PC-9 (cell line): ENCODE measurements around the gene ASB8. TPM values are rescaled to one million over a fixed set of nuclear protein-coding genes. Genes with fewer than 3 reads are reported as not detected.

ENCODE experiments used
- BruUV-seq: library from RNA; stranded (reverse); fragments of 400-500 nt; replicated peaks from 2 replicates; lab custom pipeline; 2021; lab: Mats Ljungman, UMichigan
- CTCF ChIA-PET: fragments of 300-600 bp; sonication (Branson Sonifier 250); formaldehyde crosslinking; loops from one replicate; lab custom pipeline; 2022; ENCODE audit warnings: antibody characterized with exemption; lab: Charles Lee
- POLR2A ChIA-PET: fragments of 300-600 bp; sonication (Branson Sonifier 250); formaldehyde crosslinking; loops from one replicate; lab custom pipeline; 2022; ENCODE audit warnings: antibody characterized with exemption; ENCODE audit not compliant: unreplicated experiment; lab: Charles Lee
- DNase-seq, 2 experiments: peaks; one replicate each; pipeline versions ENCODE4 v3.0.0 to v3.0.0-alpha.2; 2015 to 2022; ENCODE audit warnings: mixed read lengths in 1 of 2
- H2AFZ ChIP-seq: fragments of 200-600 bp; sonication (generic); 2 replicates; pipeline ENCODE4 v1.8.1; 2017; ENCODE audit warnings: antibody characterized with exemption
- H3F3A ChIP-seq: fragments of 200-600 bp; sonication (generic); 2 replicates; pipeline ENCODE4 v1.8.1; 2017; ENCODE audit warnings: antibody characterized with exemption, mild to moderate bottlenecking, low read depth; ENCODE audit not compliant: insufficient read depth
- H3K27ac ChIP-seq: fragments of 200-600 bp; sonication (generic); 2 replicates; pipeline ENCODE4 v1.6.1; 2016; ENCODE audit warnings: mixed run types
- H3K27me3 ChIP-seq: fragments of 200-600 bp; sonication (generic); 2 replicates; pipeline ENCODE4 v1.6.1; 2016; ENCODE audit warnings: low read depth, mixed run types; ENCODE audit not compliant: insufficient read depth
- H3K36me3 ChIP-seq: fragments of 200-600 bp; sonication (generic); 2 replicates; pipeline ENCODE4 v1.6.1; 2016; ENCODE audit warnings: low read depth, mixed run types
- H3K4me1 ChIP-seq: fragments of 200-600 bp; sonication (generic); replicated peaks from 2 replicates; pipeline ENCODE4 v1.6.1; 2016; ENCODE audit warnings: mixed run types; ENCODE audit not compliant: insufficient read depth
- H3K4me2 ChIP-seq: fragments of 200-600 bp; sonication (generic); 2 replicates; pipeline ENCODE4 v1.6.1; 2017; ENCODE audit warnings: mixed run types
- H3K4me3 ChIP-seq: fragments of 200-600 bp; sonication (generic); 2 replicates; pipeline ENCODE4 v1.6.1; 2016; ENCODE audit warnings: mixed run types
- H3K79me2 ChIP-seq: fragments of 200-600 bp; sonication (generic); 2 replicates; pipeline ENCODE4 v1.6.1; 2017; ENCODE audit warnings: low read depth, mixed run types
- H3K9me2 ChIP-seq: fragments of 200-600 bp; sonication (generic); 2 replicates; pipeline ENCODE4 v1.8.1; 2017; ENCODE audit warnings: mild to moderate bottlenecking; ENCODE audit not compliant: insufficient read depth
- H3K9me3 ChIP-seq: fragments of 200-600 bp; sonication (generic); 2 replicates; pipeline ENCODE4 v1.8.1; 2016; ENCODE audit warnings: low read depth; ENCODE audit not compliant: insufficient read depth
- H4K20me1 ChIP-seq: fragments of 200-600 bp; sonication (generic); 2 replicates; pipeline ENCODE4 v1.8.1; 2017; ENCODE audit not compliant: insufficient read depth
- EZH2 ChIP-seq: fragments of 200-600 bp; sonication (generic); IDR thresholded peaks from 2 replicates; pipeline ENCODE4 v1.8.0; 2017; ENCODE audit warnings: antibody characterized with exemption, low read depth
- intact Hi-C: fragments of 100-400 bp; cut with micrococcal nuclease; formaldehyde crosslinking; loops from one replicate; pipeline ENCODE4 v1.10.0; 2022; ENCODE audit not compliant: unreplicated experiment
- total RNA-seq: library from RNA; stranded (reverse); gene quantifications from 2 replicates; pipeline ENCODE4 v1.2.3, GENCODE V29; 2021
- TF ChIP-seq, protein P1 (sequence below): fragments of 200-600 bp; sonication (generic); conservative IDR thresholded peaks from 2 replicates; pipeline ENCODE4 v1.6.1; 2017; ENCODE audit warnings: mixed run types, antibody characterized with exemption, mild to moderate bottlenecking, moderate library complexity

ASB8 gene
- total RNA-seq, 1 experiment from 2014 or later, result 25.1 TPM

GRCh38 chr12:48123169-48123568 lies 34.1 kb downstream of the ASB8 start:
- BruUV-seq, result no TSS peak
- H3K4me2 ChIP-seq, result no peak overlapping the region
- CTCF ChIA-PET, result interaction anchor here (0.5 kb wide), 1 partner anchor 50 kb away, joined by 6 read pairs; no protein-coding TSS in a partner anchor

GRCh38 chr12:48122065-48122834 lies 35.1 kb downstream of the ASB8 start:
- Histone ChIP-seq H3K9me2 (no peaks in the 10 kb centered on the region), H3K4me2 (no peak overlapping the region), H3K79me2 (peaks cover 19% of the 10 kb centered on the region), H4K20me1 (no peaks in the 10 kb centered on the region; the same call in 1 of the 2 replicates), H3K27ac (no peak overlapping the region), H3K4me1 (peaks cover 18% of the 10 kb centered on the region), H3K27me3 (no peaks in the 10 kb centered on the region), H3F3A (peaks cover 13% of the 10 kb centered on the region; the same call in 1 of the 2 replicates), H3K9me3 (no peaks in the 10 kb centered on the region), H3K36me3 (no peaks in the 10 kb centered on the region), H2AFZ (no peak overlapping the region), H3K4me3 (no peak overlapping the region)
- BruUV-seq, result no TSS peak
- TF ChIP-seq, protein P1, sequence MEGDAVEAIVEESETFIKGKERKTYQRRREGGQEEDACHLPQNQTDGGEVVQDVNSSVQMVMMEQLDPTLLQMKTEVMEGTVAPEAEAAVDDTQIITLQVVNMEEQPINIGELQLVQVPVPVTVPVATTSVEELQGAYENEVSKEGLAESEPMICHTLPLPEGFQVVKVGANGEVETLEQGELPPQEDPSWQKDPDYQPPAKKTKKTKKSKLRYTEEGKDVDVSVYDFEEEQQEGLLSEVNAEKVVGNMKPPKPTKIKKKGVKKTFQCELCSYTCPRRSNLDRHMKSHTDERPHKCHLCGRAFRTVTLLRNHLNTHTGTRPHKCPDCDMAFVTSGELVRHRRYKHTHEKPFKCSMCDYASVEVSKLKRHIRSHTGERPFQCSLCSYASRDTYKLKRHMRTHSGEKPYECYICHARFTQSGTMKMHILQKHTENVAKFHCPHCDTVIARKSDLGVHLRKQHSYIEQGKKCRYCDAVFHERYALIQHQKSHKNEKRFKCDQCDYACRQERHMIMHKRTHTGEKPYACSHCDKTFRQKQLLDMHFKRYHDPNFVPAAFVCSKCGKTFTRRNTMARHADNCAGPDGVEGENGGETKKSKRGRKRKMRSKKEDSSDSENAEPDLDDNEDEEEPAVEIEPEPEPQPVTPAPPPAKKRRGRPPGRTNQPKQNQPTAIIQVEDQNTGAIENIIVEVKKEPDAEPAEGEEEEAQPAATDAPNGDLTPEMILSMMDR, result no peak
- no peak for TF ChIP-seq EZH2
- no peak for DNase-seq
- ChIA-PET CTCF (interaction anchor here (0.5 to 0.7 kb wide), 2 partner anchors 49 to 303 kb away, joined by 3 to 6 read pairs; no protein-coding TSS in a partner anchor), POLR2A (no interaction called here)
- intact Hi-C loops, result no loop called here

More at GRCh38 chr12:48123169-48123568, 34.1 kb downstream of the ASB8 start:
- peaks cover 19% of the 10 kb centered on the region for H3K79me2 ChIP-seq
- H3K9me3 ChIP-seq, result no peaks in the 10 kb centered on the region
- H3K9me2 ChIP-seq, result no peaks in the 10 kb centered on the region
- H2AFZ ChIP-seq, result no peak overlapping the region
- TF ChIP-seq, protein P1, result no peak
- TF ChIP-seq EZH2, result no peak
- no peaks in the 10 kb centered on the region; the same call in 1 of the 2 replicates for H4K20me1 ChIP-seq
- H3K27ac ChIP-seq, result no peak overlapping the region
- no peaks in the 10 kb centered on the region for H3K27me3 ChIP-seq
- no peak overlapping the region for H3K4me3 ChIP-seq
- POLR2A ChIA-PET, result no interaction called here
- peaks cover 13% of the 10 kb centered on the region; the same call in 1 of the 2 replicates for H3F3A ChIP-seq
- intact Hi-C loops, result no loop called here
- H3K4me1 ChIP-seq, result peaks cover 17% of the 10 kb centered on the region
- DNase-seq, result no peak
- no peaks in the 10 kb centered on the region for H3K36me3 ChIP-seq

DNA sequence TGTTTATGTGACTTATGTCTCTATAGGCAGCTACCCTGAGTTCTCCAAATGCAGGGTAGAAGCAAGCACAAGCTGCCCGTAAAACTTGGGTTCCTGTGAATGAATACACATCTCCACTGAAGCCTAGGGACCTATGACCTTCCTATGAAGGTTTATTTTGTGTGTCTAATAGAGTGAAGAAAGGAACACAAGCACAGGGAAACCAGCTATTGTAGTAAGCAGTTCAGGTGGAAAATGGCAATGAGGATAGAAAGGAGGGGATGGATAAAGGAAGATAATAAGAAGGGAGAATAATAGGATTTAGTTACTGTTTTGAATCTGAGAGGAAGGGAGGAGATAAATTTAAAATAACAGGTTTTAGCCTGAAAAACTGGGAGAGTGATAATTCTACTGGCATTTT lies 35.8 kb downstream of the ASB8 start:
- H3K4me2 ChIP-seq, result no peak overlapping the region
- H3K9me3 ChIP-seq, result no peaks in the 10 kb centered on the region
- BruUV-seq, result no TSS peak
- H2AFZ ChIP-seq, result no peak overlapping the region
- H3K4me3 ChIP-seq, result no peak overlapping the region
- H3K4me1 ChIP-seq, result peaks cover 18% of the 10 kb centered on the region
- no peaks in the 10 kb centered on the region for H3K27me3 ChIP-seq
- intact Hi-C loops, result no loop called here
- no peaks in the 10 kb centered on the region for H3K9me2 ChIP-seq
- no peak overlapping the region for H3K27ac ChIP-seq
- H3K36me3 ChIP-seq, result no peaks in the 10 kb centered on the region
- no peaks in the 10 kb centered on the region; the same call in 1 of the 2 replicates for H4K20me1 ChIP-seq
- ChIA-PET POLR2A (no interaction called here), CTCF (no interaction called here)
- TF ChIP-seq EZH2, result no peak
- TF ChIP-seq, protein P1, result no peak
- H3F3A ChIP-seq, result peaks cover 13% of the 10 kb centered on the region; the same call in 1 of the 2 replicates
- H3K79me2 ChIP-seq, result peaks cover 19% of the 10 kb centered on the region
- DNase-seq, result no peak
